T47D (cell line): ENCODE data around the gene CDK18.
A peak's percentile ranks its signal among the peaks of the same experiment; 100 is the strongest.

Source experiments
- DNase-seq, 2 experiments: peaks; one replicate each; pipeline versions ENCODE4 v3.0.0 to v3.0.0-alpha.2; 2011 to 2012; ENCODE audit warnings: low read depth in 1 of 2, low spot score in 1 of 2
- JUND ChIP-seq: IDR thresholded peaks from 2 replicates; pipeline ENCODE4 v1.6.1; 2012; ENCODE audit warnings: low read depth
- in situ Hi-C: cut with HindIII; loops from 2 replicates; pipeline ENCODE4 v1.10.0; 2016; ENCODE audit warnings: low sequenced_read_pairs, low pct_unique_long_range_greater_than_20kb

The CDK18 gene

DNA sequence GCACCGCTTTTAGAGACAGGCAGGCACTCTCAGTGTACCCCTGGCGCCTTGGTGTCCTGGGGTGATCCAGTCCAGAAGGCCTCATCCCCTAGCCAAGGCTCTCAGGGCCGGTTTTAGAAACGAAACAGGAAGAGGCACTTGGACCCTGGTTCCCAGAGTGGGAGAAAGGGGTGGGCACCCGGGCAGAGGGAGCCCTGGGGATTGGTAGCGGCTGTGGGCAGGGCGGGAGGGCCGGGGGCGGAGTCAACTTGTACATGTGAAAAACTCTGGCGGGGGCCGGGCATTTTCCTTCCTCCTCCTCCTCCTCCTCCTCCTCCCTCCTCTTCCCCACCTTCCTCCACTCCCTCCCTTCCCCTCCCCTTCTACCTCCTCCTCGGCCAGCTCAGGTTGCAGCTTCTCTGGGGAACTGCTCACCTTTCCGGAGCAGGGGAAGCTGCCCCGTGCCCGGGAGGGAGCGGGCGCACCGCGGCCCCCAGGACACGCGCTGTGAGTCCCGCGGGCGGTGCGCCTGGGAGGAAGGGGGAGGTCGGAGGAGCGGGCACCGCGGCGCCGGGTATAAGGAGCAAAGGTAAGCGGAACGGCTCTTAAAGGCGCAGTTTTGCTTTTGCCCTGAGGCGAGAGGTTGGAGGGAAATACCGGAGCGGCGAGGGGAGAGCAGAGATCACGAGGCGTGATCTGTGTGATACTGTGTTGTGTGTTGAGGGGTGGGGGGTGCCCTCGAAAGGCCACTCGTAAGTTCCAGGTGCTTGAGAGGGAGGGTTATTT, at the start of gene CDK18:
TSS of gene CDK18 (plus strand) at position 359 of the 765 bp plus-strand sequence. CDS start 18,499 bp downstream, outside the sequence.
- DNase-seq = peak; percentile 91 to 98
- no peak for TF ChIP-seq JUND
- in situ Hi-C loops = no loop called here

DNA sequence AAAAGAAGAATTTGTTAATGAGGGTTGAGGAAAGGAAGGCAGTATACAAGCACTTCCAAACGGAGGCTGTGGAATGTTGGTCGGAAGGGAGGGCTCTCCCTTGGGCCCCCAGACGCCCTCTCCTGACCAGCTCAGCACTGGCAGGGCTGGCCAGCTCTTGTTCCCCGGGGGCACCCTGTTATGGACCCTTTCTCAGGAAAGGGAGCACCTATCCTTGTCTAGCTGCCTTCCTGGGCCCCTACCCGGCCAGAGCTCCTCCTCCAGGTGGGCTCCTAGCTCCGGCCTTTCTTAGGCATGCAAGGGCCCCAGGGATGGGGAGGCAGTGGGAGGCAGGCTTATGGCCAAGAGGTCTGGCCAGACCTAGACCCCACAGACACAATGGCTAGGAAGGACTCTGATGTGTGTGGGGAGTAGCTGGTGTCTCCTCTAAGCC, 49.5 kb upstream of the CDK18 start:
- DNase-seq = no peak
- in situ Hi-C loops = no loop called here
- no peak for TF ChIP-seq JUND

DNA sequence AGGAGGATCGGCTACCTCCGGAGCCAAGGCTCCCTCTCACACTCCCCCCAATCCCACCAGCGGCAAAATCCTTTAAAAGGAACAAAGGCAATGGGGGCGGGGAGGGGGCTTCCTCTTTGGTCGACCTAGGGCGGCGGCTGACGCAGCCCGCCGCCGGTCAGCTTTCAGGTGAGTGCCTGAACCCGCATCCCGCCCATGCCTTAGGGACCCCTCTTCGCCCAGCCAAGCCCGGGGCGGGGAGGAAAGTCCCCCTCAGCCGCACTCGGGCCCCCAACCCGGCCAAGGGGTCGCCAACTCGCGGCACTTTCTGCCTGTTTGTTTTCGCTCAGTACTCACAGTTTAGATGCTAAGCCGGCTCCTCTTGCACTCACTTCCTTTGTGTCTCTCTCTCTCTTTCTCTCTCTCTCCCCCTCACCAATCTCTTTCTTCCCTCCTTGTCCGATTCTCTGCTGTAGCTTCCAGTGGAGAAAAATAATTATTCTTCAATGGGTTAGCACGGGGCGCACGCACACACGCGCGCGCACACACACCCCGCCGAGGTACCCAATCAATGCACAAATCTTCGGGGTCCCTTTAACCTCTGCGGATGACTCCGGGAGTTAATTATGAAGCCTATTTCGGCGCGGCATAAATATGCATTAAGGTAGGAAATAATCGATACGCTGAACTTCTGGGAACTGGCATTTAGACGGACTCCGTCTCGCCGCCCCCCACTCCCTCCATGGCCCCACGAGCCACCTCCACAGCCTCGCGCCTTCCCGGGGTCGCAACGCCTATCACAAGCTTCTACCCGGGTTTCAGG, 48.7 kb upstream of the CDK18 start, which contains the start of gene BLACAT1:
TSS of gene BLACAT1 (minus strand) at position 465 of the 802 bp plus-strand sequence.
- no peak for TF ChIP-seq JUND

DNA sequence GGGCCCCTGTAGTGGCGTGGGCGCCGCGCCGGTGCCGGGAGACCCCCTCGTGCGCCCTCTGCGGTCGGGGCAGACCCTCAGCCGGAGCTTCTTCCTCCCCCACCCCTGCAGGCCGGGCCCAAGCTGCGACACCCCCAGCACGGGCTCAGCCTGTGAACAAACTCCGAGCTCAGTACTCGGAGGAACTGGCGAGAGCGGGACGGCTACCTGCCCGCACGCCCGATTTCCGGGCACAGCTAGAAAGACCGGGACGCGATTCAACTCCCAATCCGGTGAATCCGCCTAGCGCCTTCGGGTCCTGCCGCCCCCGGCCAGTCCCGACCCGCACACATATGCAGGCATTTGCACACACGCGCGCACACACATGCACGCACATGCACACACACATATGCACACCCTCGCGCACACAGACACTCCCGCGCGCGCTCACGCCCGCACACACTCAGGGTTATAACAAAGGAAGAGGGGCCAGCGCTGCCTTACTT, 48.0 kb upstream of the CDK18 start:
- TF ChIP-seq JUND = no peak
- DNase-seq = no peak
- in situ Hi-C loops = no loop called here

More for the DNA sequence above, 48.7 kb upstream of the CDK18 start, which contains the start of gene BLACAT1:
- no peak for DNase-seq
- in situ Hi-C loops = no loop called here

DNA sequence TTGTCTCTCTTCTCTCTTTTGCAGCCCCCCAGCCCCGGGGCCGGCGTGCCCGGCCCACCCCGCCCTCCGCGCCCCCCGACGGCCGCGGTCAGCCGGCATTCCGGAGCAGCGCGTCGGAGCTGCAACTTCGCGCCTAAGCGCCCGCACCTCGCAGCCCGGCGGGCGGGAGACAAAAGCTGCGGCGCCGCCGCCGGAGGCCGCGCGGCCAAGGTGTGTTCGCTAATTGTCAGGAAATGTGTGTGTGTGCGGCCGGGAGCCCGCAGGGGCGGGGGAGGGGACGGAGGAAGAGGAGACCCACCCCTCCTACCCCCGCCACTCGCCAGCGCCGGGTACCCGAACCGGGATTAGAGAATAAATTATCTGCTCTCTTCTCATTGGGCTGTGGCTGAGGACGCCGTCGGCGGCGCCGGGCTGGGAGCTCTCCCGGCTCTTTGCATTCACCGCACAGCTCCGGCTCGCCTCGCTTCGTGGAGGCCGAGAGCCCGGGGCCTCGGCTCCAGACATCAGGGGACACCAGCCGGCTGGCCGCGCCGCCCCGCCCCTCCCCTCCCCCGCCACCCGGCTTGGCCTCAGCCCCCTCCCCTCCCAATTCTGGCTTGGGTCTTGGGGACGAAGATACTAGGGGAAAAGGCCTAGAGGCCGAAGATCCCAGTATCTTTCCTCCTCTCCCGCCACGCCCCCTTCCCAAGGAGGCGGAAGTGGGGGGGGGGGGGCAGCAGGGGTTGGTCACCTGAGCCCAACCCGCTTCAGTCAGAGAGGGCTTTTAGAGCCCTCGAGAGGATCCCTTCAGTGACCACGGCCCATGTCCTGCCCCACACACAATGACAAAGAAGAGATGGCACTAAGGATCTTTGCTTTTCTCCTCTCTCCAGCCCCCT, 47.4 kb upstream of the CDK18 start:
- in situ Hi-C loops = no loop called here
- TF ChIP-seq JUND = no peak
- DNase-seq = peak; percentile 46 to 74

DNA sequence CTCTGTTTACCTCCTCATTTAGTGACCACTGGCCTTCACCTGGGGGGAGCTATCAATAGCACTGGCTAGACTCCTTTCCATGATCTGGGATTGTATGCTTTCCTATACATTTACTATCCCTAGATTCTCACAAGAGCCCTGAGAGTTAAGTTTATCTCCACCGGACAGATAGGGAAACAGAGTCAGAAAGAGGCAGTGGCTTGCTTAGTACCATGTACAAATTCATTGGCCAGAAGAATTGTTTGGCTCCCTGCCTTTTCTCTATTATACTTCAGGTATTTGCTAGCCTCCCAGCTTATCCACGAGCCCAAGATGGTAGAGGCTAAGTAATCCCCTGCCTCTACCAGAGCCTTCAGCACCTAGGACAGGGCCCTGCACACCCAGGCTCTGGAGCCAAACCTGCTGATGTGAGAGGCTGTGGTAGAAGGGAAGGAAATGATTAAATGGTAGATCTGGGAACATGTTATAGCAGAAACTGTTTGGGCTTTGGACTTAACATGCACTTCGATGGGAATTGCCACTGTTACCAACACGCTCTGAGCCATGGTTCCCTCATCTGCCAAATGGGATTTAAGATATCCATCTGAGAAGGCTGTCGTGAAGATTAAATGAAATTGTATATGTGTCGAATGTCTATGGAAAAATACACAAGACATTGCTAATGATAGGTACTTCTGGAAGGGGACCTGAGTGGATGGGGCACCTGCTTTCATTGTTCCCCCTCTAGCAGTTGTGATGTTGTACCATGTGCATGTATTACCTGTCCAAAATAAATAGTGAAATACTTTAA, 45.5 kb upstream of the CDK18 start:
- in situ Hi-C loops = no loop called here
- no peak for TF ChIP-seq JUND
- peak; percentile 87 to 94 for DNase-seq

DNA sequence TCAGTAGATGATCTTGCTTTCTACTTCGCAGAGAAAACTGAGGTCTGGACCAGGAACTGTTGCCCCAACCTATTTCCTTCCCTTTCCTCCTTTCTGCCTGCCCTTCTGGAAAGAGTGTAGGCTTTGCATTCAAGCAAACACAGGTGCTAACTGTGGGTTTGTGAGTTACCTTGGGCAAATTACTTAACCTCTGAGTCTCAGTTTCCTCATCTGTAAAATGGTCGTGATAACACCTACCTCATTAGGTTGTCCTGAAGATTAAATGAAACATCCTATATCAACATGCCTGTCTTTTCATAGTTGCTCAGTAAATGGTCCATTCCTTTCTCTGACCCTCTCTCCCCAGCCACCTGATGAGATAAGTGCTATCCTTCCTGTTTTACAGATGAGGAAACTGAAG, 39.1 kb upstream of the CDK18 start:
- DNase-seq = no peak
- TF ChIP-seq JUND = no peak
- in situ Hi-C loops = no loop called here

DNA sequence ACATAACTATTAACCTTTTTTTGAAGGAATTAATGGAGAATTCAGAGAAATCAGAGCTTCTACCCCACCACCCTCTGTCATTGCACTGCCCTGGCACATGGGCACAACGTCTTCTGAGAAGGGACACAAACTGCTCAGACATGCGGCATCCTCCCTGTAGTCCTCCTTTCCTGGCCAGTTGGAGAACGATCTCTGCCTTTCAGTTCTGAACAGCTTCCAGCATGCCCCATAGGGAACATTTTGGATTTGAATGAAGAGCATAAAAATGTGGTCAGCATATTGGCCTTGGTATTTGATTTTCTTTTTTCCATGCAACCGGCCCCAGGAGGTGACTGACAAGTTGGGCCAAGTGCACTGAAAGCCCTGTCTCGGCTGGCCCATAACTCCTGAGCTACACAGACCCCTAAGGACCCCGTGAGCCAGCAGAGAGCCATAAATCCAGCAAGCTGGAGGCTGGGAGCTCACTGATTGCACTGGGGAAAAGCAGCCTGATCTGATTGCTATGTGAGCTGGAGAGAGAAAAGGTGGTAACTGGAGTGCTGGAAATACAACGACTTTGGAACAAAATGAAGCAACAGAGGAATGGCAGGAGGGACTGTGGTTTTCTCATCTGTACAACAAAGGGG, 37.8 kb upstream of the CDK18 start:
- DNase-seq = no peak
- no peak for TF ChIP-seq JUND
- in situ Hi-C loops = no loop called here

DNA sequence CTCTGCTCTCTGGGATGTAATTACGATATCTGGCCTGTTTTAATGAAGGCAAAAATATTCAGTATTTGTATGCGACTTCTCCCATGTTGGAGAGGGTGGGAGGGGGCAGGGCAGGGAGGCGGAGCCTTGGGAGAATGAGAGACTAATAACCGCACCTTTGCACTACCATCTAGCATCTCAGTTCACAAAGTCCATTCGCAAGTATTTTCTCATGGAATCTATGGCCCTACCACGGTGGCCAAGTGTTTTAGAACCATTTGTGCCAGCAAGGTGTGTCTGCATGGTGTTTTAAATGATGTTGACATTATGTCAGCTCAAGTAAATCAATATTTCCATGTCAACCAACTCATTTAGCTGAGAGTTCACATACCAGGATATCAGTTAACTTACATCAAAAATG, 34.3 kb upstream of the CDK18 start:
- in situ Hi-C loops = no loop called here
- DNase-seq = no peak
- TF ChIP-seq JUND = no peak

DNA sequence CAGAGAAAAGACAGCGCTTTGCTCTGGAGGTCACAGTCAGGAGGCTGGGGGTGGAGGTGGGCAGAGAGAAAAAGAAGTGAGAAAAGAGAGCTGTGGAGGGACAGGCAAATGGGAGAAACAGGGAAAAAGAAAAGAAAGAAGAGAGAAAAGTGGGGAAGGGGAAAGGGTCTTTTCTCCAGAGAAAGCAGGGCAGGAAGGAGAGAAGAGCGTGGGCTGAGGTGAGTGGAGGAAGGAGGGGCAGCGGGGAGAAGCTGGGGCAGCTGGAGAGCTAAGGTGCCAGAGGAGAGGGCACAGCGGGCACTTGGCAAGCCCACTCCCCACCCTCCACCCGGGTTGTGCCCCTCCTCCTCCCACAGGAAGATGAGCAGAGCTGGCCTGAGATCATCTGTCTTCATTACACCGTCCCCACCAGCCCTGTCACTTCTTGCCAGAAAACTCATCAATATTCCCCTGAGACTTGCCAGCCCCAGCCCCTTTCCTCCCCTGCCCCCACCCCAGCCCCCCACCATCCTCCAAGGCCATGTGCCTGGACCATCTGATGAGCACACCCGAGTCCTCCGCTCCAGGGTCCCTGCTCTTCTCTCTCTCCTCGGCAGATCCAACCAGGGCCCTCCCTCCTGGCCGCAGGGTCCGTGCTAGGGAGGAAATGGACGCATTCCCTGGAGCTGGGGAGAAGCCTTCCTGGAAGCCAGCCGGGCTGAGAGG, 31.6 kb upstream of the CDK18 start:
- in situ Hi-C loops = no loop called here
- no peak for TF ChIP-seq JUND
- DNase-seq = no peak
